OCI-LY1 (cell line): ENCODE data around the gene ILDR1.

Source experiments
- CTCF ChIP-seq: fragments of 200-600 bp; sonication (generic), shearing (Covaris generic); IDR thresholded peaks from 2 replicates; pipeline ENCODE4 v1.5.1; 2017; ENCODE audit warnings: mild to moderate bottlenecking, antibody characterized with exemption, low read length, moderate library complexity, mixed read lengths
- EZH2 ChIP-seq: fragments of 200-600 bp; sonication (generic), shearing (Covaris generic); IDR thresholded peaks from 2 replicates; pipeline ENCODE4 v1.8.0; 2017; ENCODE audit warnings: borderline replicate concordance, mixed run types, mild to moderate bottlenecking, antibody characterized with exemption, low read length, moderate library complexity, mixed read lengths

GRCh38 chr3:122003606-122004005 lies 18.4 kb downstream of the ILDR1 start:
- TF ChIP-seq CTCF (no peak), EZH2 (no peak)
